Smooth muscle cell (in vitro differentiated cells): Measurements from ENCODE around the gene ZCCHC2. TPM values are rescaled to one million over a fixed set of nuclear protein-coding genes. Genes with fewer than 3 reads are reported as not detected.

Experiments used
- DNase-seq: peaks from one replicate; lab custom pipeline; 2025; ENCODE audit not compliant: unreplicated experiment; lab: John Stamatoyannopoulos, UW
- H2AFZ ChIP-seq: fragments of 200-600 bp; sonication (generic); 2 replicates; pipeline ENCODE4 v1.6.0; 2016; ENCODE audit warnings: antibody characterized with exemption, low read depth, mild to moderate bottlenecking
- H3F3A ChIP-seq: fragments of 200-600 bp; sonication (generic); 2 replicates; pipeline ENCODE4 v1.6.0; 2017; ENCODE audit warnings: antibody characterized with exemption, low read depth
- H3K27ac ChIP-seq: fragments of 200-600 bp; sonication (generic); 2 replicates; pipeline ENCODE4 v1.5.1; 2016; ENCODE audit warnings: low read depth, mild to moderate bottlenecking
- H3K27me3 ChIP-seq: fragments of 200-600 bp; sonication (generic); 2 replicates; pipeline ENCODE4 v1.6.1; 2016; ENCODE audit warnings: low read depth, mild to moderate bottlenecking
- H3K36me3 ChIP-seq: fragments of 200-600 bp; sonication (generic); 2 replicates; pipeline ENCODE4 v1.5.1; 2016; ENCODE audit warnings: low read depth
- H3K4me1 ChIP-seq: fragments of 200-600 bp; sonication (generic); 2 replicates; pipeline ENCODE4 v1.5.1; 2016; ENCODE audit warnings: low read depth
- H3K4me2 ChIP-seq: fragments of 200-600 bp; sonication (generic); 2 replicates; pipeline ENCODE4 v1.6.0; 2016; ENCODE audit warnings: mild to moderate bottlenecking
- H3K4me3 ChIP-seq: fragments of 200-600 bp; sonication (generic); 2 replicates; pipeline ENCODE4 v1.5.1; 2016; ENCODE audit warnings: mild to moderate bottlenecking
- H3K79me2 ChIP-seq: fragments of 200-600 bp; sonication (generic); 2 replicates; pipeline ENCODE4 v1.6.0; 2016; ENCODE audit warnings: low read depth, mild to moderate bottlenecking
- H3K9ac ChIP-seq: fragments of 200-600 bp; sonication (generic); 2 replicates; pipeline ENCODE4 v1.6.0; 2016; ENCODE audit warnings: low read depth
- H3K9me3 ChIP-seq: fragments of 200-600 bp; sonication (generic); replicated peaks from 2 replicates; pipeline ENCODE4 v1.5.1; 2016; ENCODE audit warnings: low read depth
- H4K20me1 ChIP-seq: fragments of 200-600 bp; sonication (generic); 2 replicates; pipeline ENCODE4 v1.6.0; 2016; ENCODE audit warnings: low read depth
- WGBS: methylation state at CpG from one replicate; pipeline ENCODE4 v1.1.7; 2016; ENCODE audit warnings: low lambda C conversion rate; 5-methylcytosine and 5-hydroxymethylcytosine counted together
- polyA plus RNA-seq: library from polyadenylated mRNA; unstranded; fragments of >200 nt; fragmentation: Nextera tagmentation; extraction: Ambion mirVana; gene quantifications from 2 replicates; pipeline ENCODE4 v1.2.1, GENCODE V29; 2016
- total RNA-seq: library from RNA; depleted of rRNA; stranded (reverse); fragments of >200 nt; gene quantifications from 2 replicates; pipeline ENCODE4 v1.2.3, GENCODE V29; 2014
- TF ChIP-seq, protein P1 (sequence below): fragments of 200-600 bp; sonication (generic); IDR thresholded peaks from 2 replicates; pipeline ENCODE4 v1.5.1; 2017; ENCODE audit warnings: borderline replicate concordance, mild to moderate bottlenecking, antibody characterized with exemption; ENCODE audit not compliant: insufficient read depth, poor library complexity, severe bottlenecking

The ZCCHC2 gene
- total and polyA plus RNA-seq, 2 experiments from 2014 or later, result 0.74 to 8.1 TPM

GRCh38 chr18:62596145-62597005, 73.5 kb downstream of the ZCCHC2 start:
- 4% methylated on average over 76 of the region's 90 CpGs for WGBS
- DNase-seq, result no peak
- H3K4me1 ChIP-seq, result peaks cover 10% of the 10 kb centered on the region
- no peaks in the 10 kb centered on the region for H3K9me3 ChIP-seq
- H3K4me2 ChIP-seq, result peak overlapping the region; percentile 93
- no peaks in the 10 kb centered on the region for H4K20me1 ChIP-seq
- H3K79me2 ChIP-seq, result no peaks in the 10 kb centered on the region
- H3K27me3 ChIP-seq, result peaks cover 44% of the 10 kb centered on the region
- peak overlapping the region; percentile 39 for H2AFZ ChIP-seq
- no peak overlapping the region for H3K27ac ChIP-seq
- H3K9ac ChIP-seq, result no peak overlapping the region
- TF ChIP-seq, protein P1, sequence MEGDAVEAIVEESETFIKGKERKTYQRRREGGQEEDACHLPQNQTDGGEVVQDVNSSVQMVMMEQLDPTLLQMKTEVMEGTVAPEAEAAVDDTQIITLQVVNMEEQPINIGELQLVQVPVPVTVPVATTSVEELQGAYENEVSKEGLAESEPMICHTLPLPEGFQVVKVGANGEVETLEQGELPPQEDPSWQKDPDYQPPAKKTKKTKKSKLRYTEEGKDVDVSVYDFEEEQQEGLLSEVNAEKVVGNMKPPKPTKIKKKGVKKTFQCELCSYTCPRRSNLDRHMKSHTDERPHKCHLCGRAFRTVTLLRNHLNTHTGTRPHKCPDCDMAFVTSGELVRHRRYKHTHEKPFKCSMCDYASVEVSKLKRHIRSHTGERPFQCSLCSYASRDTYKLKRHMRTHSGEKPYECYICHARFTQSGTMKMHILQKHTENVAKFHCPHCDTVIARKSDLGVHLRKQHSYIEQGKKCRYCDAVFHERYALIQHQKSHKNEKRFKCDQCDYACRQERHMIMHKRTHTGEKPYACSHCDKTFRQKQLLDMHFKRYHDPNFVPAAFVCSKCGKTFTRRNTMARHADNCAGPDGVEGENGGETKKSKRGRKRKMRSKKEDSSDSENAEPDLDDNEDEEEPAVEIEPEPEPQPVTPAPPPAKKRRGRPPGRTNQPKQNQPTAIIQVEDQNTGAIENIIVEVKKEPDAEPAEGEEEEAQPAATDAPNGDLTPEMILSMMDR, result no peak
- H3F3A ChIP-seq, result no peaks in the 10 kb centered on the region
- H3K36me3 ChIP-seq, result no peaks in the 10 kb centered on the region
- H3K4me3 ChIP-seq, result peak overlapping the region; percentile 55

- Histone ChIP-seq H3K4me3 (no peak overlapping the region), H3K36me3 (no peaks in the 10 kb centered on the region), H3K9me3 (no peaks in the 10 kb centered on the region), H3K79me2 (no peaks in the 10 kb centered on the region), H2AFZ (no peak overlapping the region), H3K27me3 (peaks cover 28% of the 10 kb centered on the region), H3K4me1 (peaks cover 7% of the 10 kb centered on the region), H3K4me2 (no peak overlapping the region), H3F3A (no peaks in the 10 kb centered on the region), H4K20me1 (no peaks in the 10 kb centered on the region), H3K9ac (no peak overlapping the region), H3K27ac (no peak overlapping the region)
- TF ChIP-seq, protein P1, result no peak
- 85% methylated on average over 8 of the region's 8 CpGs for WGBS
- DNase-seq, result no peak
Observed at GRCh38 chr18:62601871-62602270, 79.0 kb downstream of the ZCCHC2 start.

- Histone ChIP-seq H3K27me3 (peaks cover 20% of the 10 kb centered on the region), H3K4me3 (no peak overlapping the region), H3K4me1 (peaks cover 7% of the 10 kb centered on the region), H3K9me3 (no peaks in the 10 kb centered on the region), H3F3A (no peaks in the 10 kb centered on the region), H3K79me2 (no peaks in the 10 kb centered on the region), H3K4me2 (no peak overlapping the region), H3K9ac (no peak overlapping the region), H2AFZ (no peak overlapping the region), H4K20me1 (no peaks in the 10 kb centered on the region), H3K27ac (no peak overlapping the region), H3K36me3 (no peaks in the 10 kb centered on the region)
- TF ChIP-seq, protein P1, result no peak
- DNase-seq, result no peak
- 96% methylated on average over 8 of the region's 8 CpGs for WGBS
Observed at GRCh38 chr18:62602706-62603105, 79.9 kb downstream of the ZCCHC2 start.
